Urinary bladder (tissue), 4 donors: ENCODE results near the gene METTL25B. TPM values are rescaled to one million over a fixed set of nuclear protein-coding genes. Genes with fewer than 3 reads are reported as not detected.

Source experiments
- DNase-seq: peaks from one replicate; pipeline ENCODE4 v3.0.0-alpha.2; 2015; ENCODE audit errors: extremely low spot score
- H3K27ac ChIP-seq: one replicate; pipeline ENCODE4 v1.5.1; 2013; ENCODE audit warnings: low read depth, mild to moderate bottlenecking, moderate library complexity
- H3K36me3 ChIP-seq: one replicate; pipeline ENCODE4 v1.6.1; 2013; ENCODE audit warnings: mild to moderate bottlenecking, moderate library complexity; ENCODE audit not compliant: insufficient read depth
- H3K4me1 ChIP-seq: one replicate; pipeline ENCODE4 v1.6.1; 2013; ENCODE audit warnings: mild to moderate bottlenecking, moderate library complexity; ENCODE audit not compliant: insufficient read depth
- H3K4me3 ChIP-seq: one replicate; pipeline ENCODE4 v1.5.1; 2013; ENCODE audit warnings: low read depth, low read length
- WGBS: extraction: QIAGEN DNeasy Blood & Tissue Kit; methylation state at CpG from one replicate; pipeline ENCODE4 v1.1.7; 2013; 5-methylcytosine and 5-hydroxymethylcytosine counted together
- polyA plus RNA-seq: library from polyadenylated mRNA; stranded (reverse); fragments of 200-250 nt; gene quantifications from one replicate; pipeline ENCODE4 v1.2.3, GENCODE V29; 2013
- total RNA-seq: library from RNA; depleted of rRNA; stranded (reverse); fragments of >200 nt; gene quantifications from one replicate; pipeline ENCODE4 v1.2.3, GENCODE V29; 2014
- donor health status: healthy with polysubstance abuse.
- donor health status: healthy.

Gene METTL25B
- total and polyA plus RNA-seq, 2 donors: 11.4 to 32.6 TPM

- peak overlapping the region; percentile 19 for H3K27ac ChIP-seq
- no peaks in the 10 kb centered on the region for H3K4me1 ChIP-seq
- H3K36me3 ChIP-seq: no peaks in the 10 kb centered on the region
- peak overlapping the region; percentile 35 for H3K4me3 ChIP-seq
- no peak for DNase-seq
- 1% methylated on average over 45 of the region's 45 CpGs for WGBS
Measured at GRCh38 chr1:156705918-156706656, 22.2 kb upstream of the METTL25B start.

GRCh38 chr1:156706657-156707416 is 21.4 kb upstream of the METTL25B start:
- Histone ChIP-seq H3K4me3 (peak overlapping the region; percentile 35), H3K27ac (peak overlapping the region; percentile 27), H3K36me3 (no peaks in the 10 kb centered on the region), H3K4me1 (no peaks in the 10 kb centered on the region)
- 6% methylated on average over 29 of the region's 29 CpGs for WGBS
- no peak for DNase-seq

GRCh38 chr1:156707417-156708217 is 20.7 kb upstream of the METTL25B start:
- Histone ChIP-seq H3K4me1 (no peaks in the 10 kb centered on the region), H3K4me3 (no peak overlapping the region), H3K36me3 (no peaks in the 10 kb centered on the region), H3K27ac (no peak overlapping the region)
- no peak for DNase-seq
- WGBS: 44% methylated on average over 8 of the region's 8 CpGs

- no peak for DNase-seq
- Histone ChIP-seq H3K4me1 (no peaks in the 10 kb centered on the region), H3K36me3 (no peaks in the 10 kb centered on the region), H3K27ac (no peak overlapping the region), H3K4me3 (no peak overlapping the region)
- 61% methylated on average over 4 of the region's 4 CpGs for WGBS
Measured at GRCh38 chr1:156708218-156708661, 20.0 kb upstream of the METTL25B start.

- WGBS: 77% methylated on average over 4 of the region's 4 CpGs
- no peak for DNase-seq
- H3K27ac ChIP-seq: no peak overlapping the region
- no peak overlapping the region for H3K4me3 ChIP-seq
- H3K36me3 ChIP-seq: no peaks in the 10 kb centered on the region
- H3K4me1 ChIP-seq: no peaks in the 10 kb centered on the region
Measured at GRCh38 chr1:156709031-156709430, 19.2 kb upstream of the METTL25B start.

- DNase-seq: no peak
- Histone ChIP-seq H3K4me3 (no peak overlapping the region), H3K27ac (no peak overlapping the region), H3K36me3 (no peaks in the 10 kb centered on the region), H3K4me1 (no peaks in the 10 kb centered on the region)
- WGBS: 35% methylated on average over 11 of the region's 11 CpGs
Measured at GRCh38 chr1:156709757-156710489, 18.3 kb upstream of the METTL25B start.

GRCh38 chr1:156711011-156711817 is 17.1 kb upstream of the METTL25B start:
- Histone ChIP-seq H3K4me1 (no peaks in the 10 kb centered on the region), H3K27ac (no peak overlapping the region), H3K4me3 (no peak overlapping the region), H3K36me3 (no peaks in the 10 kb centered on the region)
- DNase-seq: no peak
- 69% methylated on average over 9 of the region's 9 CpGs for WGBS

- WGBS: 50% methylated on average over 3 of the region's 3 CpGs
- Histone ChIP-seq H3K4me1 (no peaks in the 10 kb centered on the region), H3K27ac (no peak overlapping the region), H3K36me3 (no peaks in the 10 kb centered on the region), H3K4me3 (no peak overlapping the region)
- no peak for DNase-seq
Measured at GRCh38 chr1:156712626-156713025, 15.6 kb upstream of the METTL25B start.

- H3K27ac ChIP-seq: no peak overlapping the region
- DNase-seq: no peak
- 79% methylated on average over 3 of the region's 3 CpGs for WGBS
- no peaks in the 10 kb centered on the region for H3K36me3 ChIP-seq
- no peaks in the 10 kb centered on the region for H3K4me1 ChIP-seq
- H3K4me3 ChIP-seq: no peak overlapping the region
Measured at GRCh38 chr1:156714830-156715229, 13.4 kb upstream of the METTL25B start.

GRCh38 chr1:156717351-156717750 is 10.9 kb upstream of the METTL25B start:
- no peaks in the 10 kb centered on the region for H3K36me3 ChIP-seq
- H3K4me1 ChIP-seq: no peaks in the 10 kb centered on the region
- H3K27ac ChIP-seq: no peak overlapping the region
- 89% methylated on average over 4 of the region's 4 CpGs for WGBS
- DNase-seq: no peak
- H3K4me3 ChIP-seq: no peak overlapping the region

GRCh38 chr1:156721131-156721530 is 7.1 kb upstream of the METTL25B start:
- peaks cover 2% of the 10 kb centered on the region for H3K36me3 ChIP-seq
- H3K4me3 ChIP-seq: no peak overlapping the region
- DNase-seq: no peak
- no peaks in the 10 kb centered on the region for H3K4me1 ChIP-seq
- H3K27ac ChIP-seq: no peak overlapping the region
- 68% methylated on average over 2 of the region's 2 CpGs for WGBS

- Histone ChIP-seq H3K4me3 (no peak overlapping the region), H3K4me1 (no peaks in the 10 kb centered on the region), H3K36me3 (peaks cover 2% of the 10 kb centered on the region), H3K27ac (no peak overlapping the region)
- 84% methylated on average over 4 of the region's 4 CpGs for WGBS
- DNase-seq: no peak
Measured at GRCh38 chr1:156721535-156721934, 6.7 kb upstream of the METTL25B start.
